Activated naive CD8-positive, alpha-beta T cell treated with anti-CD3 and anti-CD28 coated beads, Interleukin-2, amount 50 U/mL, for 16 hours (primary cell): ENCODE data around the gene MEF2C.

Experiments
- DNase-seq: peaks from one replicate; pipeline ENCODE4 v3.0.0-alpha.2; 2020; ENCODE audit warnings: low read depth, low spot score

Gene MEF2C

DNA sequence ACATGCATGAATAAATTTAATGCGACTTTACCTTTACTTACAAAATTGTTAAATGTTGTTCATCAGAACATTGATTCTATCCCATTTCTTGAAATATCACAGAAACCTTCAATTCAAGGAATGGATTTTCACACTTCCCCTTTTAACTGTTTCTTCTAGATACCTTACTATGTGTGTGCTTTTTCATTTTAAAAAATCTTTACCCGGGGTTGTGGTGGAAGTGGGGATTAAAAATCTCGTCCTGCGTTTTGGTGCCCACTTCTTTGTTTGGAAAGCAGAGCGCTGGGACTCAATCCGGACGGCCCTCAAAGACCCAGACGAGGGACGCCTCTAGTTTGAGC lies 5.8 kb upstream of the MEF2C start:
- DNase-seq = no peak

DNA sequence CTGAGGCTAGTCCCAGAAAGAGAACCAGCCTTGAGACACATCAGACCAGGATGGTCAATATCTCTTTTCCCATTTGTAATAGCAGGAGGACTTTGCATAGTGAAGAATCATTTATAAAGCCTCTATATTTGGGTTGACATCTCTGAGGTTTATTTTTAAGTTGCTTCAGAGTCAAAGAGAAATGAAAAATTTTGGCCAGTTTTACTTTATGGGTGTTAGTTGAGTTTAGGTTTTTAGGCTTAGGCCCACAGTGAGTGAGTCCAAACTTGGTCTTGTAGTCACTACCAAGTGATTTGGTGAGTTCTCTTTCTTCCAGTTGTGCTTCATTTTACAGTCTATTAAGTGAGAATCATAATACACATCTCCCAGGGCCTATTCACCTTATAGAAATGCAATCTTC lies 5.3 kb upstream of the MEF2C start:
- DNase-seq = no peak

DNA sequence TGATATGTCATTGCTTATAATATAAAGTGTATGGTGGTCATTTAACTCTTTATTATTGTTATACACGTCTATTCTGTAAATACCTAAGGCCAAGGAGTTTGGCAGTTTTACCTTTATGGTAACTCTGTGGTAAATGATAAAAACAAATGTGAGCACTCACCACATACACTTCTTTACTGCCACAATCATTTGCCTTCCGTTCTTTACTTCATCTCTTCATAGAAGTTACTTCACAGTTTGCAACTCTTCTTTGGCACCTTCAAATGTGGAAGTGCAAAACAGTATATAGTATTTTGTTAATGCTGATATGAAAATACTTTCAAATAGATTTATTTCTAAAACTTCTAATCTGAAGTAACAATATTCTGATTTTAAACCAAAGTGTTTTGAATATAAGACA lies 4.4 kb upstream of the MEF2C start:
- DNase-seq = no peak

DNA sequence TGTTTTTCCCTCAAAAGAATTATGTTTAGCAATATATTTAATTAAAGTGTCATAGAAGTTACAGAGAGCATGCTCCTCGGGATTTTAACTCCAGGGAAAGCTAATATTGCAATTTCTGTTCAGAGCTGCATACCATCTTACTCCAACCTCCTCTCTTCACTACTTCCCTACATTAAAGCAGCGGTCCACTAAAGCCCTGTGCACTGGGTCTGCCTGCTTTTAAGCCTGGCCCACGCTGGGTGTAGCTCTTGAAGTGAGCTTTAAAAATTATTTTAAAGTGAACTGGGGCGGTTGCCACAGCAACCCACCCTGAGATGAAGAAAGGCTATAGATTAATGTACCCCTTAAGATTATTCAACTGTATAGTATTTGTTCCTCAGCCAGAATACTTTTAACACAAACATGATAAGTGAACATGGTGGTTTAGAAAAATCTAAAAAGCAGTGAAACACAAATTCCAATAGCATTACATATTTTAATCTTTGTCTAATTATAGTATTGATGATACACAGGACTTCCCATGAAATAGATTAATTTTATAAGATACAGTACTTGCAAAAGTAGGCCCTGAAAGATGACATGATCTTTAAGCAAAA lies 3.9 kb upstream of the MEF2C start:
- no peak for DNase-seq

DNA sequence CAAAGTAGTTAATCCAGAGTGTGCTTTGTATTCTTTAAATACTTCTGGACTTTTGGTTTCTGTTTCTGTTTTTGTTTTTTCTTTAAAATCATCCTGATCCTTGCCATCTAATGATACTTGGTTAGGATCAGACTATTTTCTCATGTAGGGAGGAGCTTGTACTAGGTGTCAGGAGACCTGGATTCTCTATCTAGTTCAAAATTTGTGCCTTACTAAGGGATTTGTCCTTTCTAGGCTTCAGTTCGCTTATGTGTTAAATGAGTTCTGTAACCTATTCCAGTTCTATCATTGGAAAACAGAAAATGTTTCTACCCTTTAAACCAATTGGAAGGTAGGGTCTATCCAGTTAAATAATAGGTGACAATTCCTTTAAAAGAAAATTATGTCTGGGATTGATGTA lies 3.3 kb upstream of the MEF2C start:
- no peak for DNase-seq

DNA sequence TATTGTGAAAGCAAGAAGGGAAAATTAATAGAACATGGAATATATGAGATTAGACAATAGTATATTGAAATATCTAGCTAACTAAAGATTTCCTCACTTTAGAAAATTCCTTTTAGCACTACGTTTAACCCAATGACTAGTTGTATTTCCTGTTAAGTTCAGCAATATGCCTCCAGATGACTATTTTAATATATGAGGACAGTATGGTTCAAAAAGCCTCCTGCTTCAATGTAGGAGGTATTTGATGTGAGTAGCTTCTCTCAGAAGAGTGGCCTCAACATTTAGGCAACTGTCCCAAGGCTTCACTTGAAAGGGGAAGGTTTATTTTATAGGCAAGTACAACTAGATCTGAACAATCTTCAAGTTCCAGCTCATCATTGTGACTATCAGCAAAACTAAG lies 2.0 kb upstream of the MEF2C start:
- DNase-seq = no peak

DNA sequence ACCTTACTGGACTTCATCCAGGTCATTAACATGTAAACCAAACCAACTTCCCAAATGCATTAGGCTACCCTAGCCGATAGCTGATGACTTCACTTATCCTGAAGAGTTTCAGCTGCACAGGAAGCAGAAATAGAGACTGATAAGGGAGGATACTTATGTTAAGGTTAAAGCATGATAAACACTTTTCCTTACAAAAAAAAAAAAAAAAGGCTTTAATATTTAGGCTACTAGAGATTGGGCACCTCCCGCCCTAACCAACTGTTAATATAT lies 1.6 kb upstream of the MEF2C start:
- no peak for DNase-seq

DNA sequence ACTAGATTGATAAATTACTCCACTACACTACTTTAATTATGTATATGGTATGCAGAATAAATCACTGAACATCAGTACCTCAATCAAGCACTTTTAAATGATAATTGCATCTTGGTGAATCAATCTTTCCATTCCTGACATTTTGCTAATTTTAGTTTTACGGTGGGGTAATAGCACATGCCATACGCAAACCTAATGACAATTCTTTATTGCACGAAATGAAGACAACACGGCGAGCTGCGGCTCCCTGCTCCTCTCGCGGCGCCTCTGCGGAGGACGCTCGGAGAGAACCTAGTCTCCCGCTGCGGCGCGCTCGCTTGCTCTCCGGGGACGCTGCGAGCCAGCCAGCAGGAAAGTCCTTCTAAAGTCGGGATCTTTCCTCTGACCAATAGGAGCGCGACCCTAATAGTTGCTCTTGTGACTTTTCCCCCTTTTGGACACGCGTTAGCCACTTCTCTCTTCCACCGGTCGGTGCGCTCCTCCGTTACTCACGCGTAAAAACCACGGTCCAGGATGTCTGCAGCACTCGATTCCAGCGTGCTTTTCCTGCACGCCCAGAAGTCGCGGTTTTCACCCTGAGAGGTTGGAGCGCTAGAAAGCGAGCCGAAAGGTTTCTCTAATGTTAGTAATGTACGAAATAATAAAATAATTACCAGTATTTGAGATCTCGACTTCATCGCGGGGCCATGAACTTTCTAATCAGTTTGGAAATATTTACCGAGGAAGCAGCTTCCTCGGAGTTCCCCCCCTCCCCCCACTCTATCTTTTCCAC lies 1.0 kb upstream of the MEF2C start:
- DNase-seq = no peak

DNA sequence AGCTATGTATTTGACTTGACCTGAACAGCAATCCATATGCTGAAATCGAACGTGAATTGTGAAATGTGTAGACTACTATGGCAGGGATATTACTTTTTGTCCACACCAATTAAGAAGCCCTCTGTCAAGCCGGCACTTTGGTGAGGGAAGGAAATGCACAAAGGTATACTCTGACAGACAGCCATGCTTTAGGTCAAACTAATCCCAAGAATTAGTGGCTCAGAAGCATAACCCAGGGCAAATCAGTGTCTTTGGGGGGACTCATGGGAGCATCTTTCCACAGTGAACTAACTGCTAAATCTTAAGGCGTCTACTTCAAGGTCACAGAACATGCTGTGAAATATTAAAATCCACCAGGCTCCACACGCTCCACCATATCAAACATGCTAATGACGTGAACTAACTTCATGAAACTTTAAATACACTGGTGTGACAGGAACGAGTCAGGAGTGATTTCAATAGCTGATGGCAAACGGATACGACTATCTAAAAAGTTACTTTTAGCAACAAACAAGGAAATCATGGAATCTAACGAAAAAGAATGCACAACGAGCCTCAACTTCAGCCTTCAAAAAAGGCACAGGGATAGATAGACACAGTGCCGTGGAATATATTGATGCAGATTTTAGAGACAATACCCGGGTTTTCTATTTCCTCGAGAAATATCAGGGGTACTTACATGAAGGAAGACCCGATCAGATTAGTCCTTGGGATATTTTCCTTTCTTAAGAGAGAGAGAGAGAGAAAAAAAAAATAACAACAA lies 527 bp downstream of the MEF2C start:
- DNase-seq = no peak

DNA sequence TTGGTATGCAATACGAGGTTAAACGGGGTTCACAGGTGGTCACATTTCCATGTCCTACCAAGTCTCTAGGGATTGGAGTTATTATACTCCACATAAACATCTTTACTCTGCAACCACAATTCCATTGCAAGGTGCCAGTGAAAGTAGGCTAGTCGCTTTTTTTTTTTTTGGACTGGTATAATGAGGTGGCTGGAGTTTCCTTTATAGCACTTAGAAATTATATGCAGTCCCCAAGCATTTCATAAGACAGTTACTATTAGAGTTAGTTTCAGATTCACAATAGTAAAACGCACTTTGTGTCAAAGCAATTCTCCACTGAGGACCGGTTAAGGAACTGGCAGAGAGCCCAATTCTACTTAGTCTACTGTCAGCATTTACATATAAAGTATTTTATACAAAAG lies 1.4 kb downstream of the MEF2C start:
- DNase-seq = no peak

DNA sequence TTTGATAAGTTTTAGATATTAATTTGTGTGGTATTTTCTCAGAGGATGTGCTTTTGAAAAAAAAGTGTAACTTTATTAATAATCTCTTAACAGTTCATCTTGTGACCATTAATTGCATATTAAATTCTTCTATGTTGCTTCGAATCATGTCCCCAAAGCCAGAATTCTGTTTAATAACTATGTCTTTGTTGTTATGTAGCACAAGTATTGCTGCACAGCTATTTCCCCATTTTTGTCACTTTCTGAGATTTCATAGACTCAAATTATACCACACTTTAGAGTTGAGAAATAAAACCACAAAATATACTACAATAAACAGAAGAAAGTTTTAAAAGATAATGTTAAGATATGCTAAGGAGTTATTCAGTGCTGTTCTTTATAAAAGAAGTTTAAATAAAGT lies 2.8 kb downstream of the MEF2C start:
- DNase-seq = no peak

DNA sequence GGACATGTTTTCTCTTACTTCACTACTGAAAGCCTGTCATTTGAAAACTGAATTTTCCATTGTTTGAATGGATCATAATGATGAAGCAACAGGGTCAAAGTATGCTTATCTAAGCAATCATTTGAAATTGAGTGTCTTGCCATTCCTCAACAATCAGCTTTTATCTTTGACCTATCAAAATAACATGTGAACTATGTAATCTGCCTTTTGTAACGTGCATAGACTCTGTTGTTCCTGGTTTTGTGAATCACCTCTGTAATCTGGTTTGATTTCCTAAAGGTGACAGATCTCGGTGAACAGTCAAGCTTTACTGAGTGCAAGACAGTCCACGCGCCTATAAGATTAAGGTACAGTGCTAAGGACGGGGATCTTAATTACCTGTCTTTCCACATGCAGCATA lies 3.3 kb downstream of the MEF2C start:
- no peak for DNase-seq

DNA sequence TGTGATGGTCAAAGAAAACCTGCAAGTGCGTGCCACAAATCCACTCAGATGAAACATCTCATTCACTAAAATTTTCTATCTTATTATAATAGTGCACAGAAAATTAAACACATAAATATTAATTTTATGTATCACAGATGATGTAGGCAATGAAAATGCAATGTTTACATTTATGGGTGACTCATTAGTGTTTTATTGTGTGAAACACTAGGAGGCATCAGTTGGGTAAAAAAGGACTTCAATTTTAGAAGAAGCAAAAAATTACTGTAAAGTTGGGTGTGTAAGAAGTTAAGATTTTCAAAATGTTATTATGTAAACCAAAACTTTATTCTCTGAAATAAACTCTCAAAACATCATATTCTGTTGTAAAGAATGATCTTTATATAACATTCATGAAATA lies 4.0 kb downstream of the MEF2C start:
- no peak for DNase-seq

DNA sequence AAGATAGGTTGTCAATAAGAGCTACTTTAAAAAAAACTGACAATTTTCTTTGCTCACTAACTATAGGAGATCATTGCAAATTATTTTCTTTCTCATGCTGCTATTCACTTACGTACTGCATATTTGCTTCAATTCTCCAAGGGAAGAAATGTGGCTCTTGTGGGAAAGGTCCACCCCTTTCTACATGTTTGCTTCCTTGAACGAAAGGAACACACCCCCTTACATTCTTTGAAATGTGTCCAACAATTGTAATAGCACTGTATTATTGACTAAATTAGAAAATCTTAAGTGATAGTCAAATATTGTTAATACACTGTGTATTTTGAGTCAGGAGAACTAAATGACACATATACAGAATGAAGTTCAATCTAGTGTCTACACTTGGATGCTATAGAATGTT lies 5.2 kb downstream of the MEF2C start:
- DNase-seq = no peak

DNA sequence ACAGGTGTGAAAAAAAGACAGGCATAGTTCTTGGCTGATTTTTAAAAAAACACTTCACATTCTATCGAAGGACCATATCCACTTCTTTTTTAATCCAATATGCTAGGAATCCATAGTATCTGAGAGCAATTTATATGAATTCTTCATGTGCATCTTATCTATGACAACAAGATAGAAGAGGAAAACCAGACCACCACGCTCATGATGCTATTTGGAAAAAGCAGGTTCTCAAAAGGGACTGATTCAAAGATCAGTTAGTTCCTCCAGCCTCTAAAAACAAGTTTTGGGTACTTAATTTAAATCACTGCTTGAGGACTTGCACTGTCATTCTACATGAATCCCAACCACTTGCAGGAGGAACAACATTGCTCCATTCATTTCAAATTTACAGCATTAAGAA lies 6.3 kb downstream of the MEF2C start:
- no peak for DNase-seq

DNA sequence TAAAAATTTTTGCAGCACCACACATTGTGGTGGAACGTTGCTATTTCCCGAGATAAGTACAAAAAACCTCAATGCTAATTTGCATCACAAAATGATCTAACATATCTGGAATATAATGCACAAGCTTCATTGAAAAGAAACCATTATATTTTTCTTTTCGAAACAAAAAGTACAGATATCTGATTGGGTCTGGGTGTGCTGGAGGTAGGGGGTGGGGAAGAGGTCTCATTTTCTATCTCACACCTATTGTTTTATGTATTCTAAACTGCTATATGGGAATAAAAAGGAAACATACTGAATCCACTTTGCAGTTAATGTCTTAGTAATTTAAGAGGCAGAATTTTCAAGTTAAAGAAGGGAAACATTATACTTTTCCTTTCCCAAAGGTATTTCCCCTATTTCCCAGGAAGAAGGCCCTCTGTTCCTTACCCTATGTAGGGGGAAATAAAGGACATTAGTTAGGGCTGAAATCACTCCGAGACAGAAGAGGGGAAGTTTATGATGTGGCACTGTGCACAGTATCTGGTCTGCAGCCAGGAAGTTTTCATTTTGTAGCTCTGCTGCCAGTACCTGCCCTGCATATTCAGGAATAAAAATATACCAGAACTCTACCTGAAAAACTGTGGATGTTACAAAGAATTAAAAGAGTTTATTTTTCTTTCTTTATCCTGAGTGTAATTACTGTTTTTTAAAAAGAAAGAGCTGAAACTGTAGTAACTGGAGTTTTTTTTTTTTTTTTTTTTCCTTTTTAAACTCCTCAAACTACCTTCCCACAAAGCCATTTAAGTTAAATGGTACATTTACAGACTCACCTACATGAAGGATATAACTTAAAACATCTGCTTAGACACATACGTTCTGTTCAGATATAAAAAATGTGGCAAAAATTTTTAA lies 7.4 kb downstream of the MEF2C start:
- no peak for DNase-seq

DNA sequence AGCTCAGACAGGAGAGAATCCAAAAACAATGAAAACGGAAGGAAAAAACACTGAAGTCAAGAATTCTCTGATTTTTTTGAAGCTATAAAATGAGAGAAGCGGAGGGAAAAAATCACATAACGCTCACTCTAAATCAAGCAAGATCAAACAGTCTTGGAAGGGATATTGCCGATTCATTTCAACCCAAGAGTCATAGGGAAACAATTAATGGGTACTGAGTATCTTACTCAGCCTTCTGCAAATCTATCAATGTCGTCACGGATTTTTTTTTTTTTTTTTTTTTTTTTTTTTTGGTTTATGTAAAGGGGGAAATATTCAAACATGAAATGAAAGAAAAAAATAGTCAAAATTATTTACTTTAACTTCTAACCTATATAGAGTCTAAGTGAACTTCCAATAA lies 9.5 kb downstream of the MEF2C start:
- DNase-seq = no peak

DNA sequence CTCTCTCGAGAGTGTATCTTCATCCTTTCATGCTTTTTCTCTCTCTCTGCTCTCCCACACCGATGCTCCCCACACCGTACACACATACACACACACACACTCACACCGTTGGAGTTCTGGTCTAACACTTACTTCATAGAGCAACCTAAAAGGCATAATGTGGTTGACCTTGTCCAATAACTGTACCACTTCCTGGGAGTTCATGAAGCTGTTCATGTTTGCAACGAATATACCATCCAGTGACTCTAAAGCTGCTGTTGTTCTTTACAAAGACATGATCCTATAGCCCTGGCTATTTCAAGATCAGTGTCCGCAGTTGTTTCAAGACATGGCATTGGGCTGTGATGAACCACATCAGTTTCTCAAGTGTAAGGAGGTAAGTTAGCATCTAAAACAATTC lies 10.0 kb downstream of the MEF2C start:
- no peak for DNase-seq

DNA sequence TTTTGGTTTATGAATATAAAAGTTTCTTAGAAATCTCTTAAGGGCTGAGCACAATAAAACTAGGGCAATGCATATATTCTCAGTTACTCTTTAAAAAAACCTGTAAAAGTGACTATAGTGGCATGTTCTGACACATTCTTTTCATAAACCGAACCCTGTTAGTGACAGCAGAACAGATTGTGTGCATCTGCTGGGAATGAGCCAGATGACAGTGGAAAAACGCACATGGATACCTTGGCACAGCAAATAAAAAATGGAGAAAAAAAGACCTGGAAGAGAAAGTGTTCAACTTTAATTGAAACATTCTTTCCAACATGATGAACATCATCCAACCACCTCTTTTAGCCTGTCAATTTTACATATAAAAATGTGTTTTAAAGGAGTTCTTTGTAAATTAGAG lies 12.7 kb downstream of the MEF2C start:
- no peak for DNase-seq

DNA sequence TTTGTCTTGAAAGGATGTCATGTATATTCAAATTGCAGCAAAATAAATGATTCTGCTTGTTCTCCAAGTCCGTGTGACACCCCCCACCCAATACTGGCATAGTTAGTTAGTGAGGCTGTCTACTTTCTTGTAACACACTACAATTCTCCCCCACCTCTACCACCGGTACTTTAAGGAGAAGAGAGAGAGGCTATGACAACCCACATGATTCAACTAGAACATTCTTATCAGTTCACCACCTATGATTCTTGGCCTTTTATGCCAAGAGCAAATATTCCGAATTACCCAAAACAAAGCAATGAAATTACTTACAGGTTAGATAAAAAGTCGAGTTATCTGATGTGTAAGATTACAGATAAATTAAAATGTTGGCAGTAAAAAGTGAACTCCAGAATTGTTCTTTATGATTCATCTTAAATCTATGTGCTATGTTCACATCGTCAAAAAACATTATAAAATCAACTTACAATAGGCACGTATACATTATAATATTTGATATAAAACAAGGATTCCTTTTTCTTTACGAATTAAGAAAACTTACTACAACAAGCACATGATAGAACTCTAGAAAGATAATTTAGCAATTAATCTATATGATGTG lies 14.4 kb downstream of the MEF2C start:
- DNase-seq = no peak

DNA sequence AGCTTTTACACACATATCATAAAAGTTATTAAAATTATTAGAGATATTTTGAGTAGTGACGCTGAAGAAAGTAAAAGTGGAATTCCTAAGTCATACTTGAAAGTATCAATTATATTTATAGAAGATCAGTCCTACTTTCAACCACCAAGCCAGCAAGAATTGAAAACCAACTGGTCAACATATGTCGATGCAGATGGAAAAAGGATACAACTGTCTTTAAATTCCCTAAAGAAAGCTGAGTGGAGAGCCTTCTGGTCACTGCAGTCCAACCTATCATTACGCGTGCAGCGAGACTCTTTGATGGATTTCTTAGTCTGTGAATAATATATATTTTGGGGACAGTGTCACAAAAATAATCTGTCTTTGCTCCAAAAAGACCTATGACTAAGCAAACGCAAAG lies 15.3 kb downstream of the MEF2C start:
- DNase-seq = no peak

DNA sequence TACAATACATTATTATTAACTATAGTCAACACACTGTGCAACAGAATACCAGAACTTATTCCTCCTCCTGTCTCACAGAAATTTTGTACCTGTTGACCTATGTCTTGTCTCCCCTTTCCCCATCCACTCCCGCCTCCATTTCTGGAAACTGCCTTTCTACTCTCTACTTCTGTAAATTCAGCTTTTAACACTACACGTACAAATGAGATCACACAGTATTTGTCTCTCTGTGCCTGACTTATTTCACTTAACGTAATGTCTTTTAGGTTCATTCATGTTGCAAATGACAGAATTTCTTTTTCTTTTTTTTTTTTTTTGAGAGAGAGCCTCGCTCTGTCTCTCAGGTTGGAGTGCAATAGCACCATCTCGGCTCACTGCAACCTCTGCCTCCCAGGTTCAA lies 19.5 kb downstream of the MEF2C start:
- no peak for DNase-seq
